Liver (tissue), 3 donors: ENCODE results near the gene TMEM129.

Experiments used
- CTCF ChIP-seq: fragments of 150-350 bp; IDR thresholded peaks from 2 replicates; pipeline ENCODE4 v1.5.1; 2017; ENCODE audit warnings: improper control_type of control experiment, low read depth, low read length; ENCODE audit not compliant: missing input control
- GABPA ChIP-seq, 2 donors: IDR thresholded peaks in 1 of 2; conservative IDR thresholded peaks in 1 of 2; 2 replicates each; pipeline ENCODE4 v1.6.1; 2016; ENCODE audit warnings: antibody characterized with exemption in 2 of 2, mild to moderate bottlenecking in 1 of 2, moderate library complexity in 1 of 2
- RAD21 ChIP-seq, 2 donors: IDR thresholded peaks; 2 replicates each; pipeline ENCODE4 v1.6.1; 2016; ENCODE audit warnings: antibody characterized with exemption in 2 of 2, mild to moderate bottlenecking in 2 of 2
- REST ChIP-seq: IDR thresholded peaks from 2 replicates; pipeline ENCODE4 v1.6.1; 2016; ENCODE audit warnings: antibody characterized with exemption, mild to moderate bottlenecking
- RXRA ChIP-seq, 2 donors: IDR thresholded peaks; 2 replicates each; pipeline ENCODE4 v1.6.1; 2017 to 2018; ENCODE audit warnings: antibody characterized with exemption in 2 of 2, mild to moderate bottlenecking in 1 of 2
- SP1 ChIP-seq: IDR thresholded peaks from 2 replicates; pipeline ENCODE4 v1.6.1; 2018; ENCODE audit warnings: antibody characterized with exemption, mild to moderate bottlenecking
- TAF1 ChIP-seq: conservative IDR thresholded peaks from 2 replicates; pipeline ENCODE4 v1.6.1; 2016; ENCODE audit warnings: antibody characterized with exemption, mild to moderate bottlenecking
- donor health status: healthy.
- donor health status: healthy.

- no peak for TF ChIP-seq CTCF
- TF ChIP-seq REST, result no peak
- no peak for TF ChIP-seq GABPA (IDR thresholded peaks at IDR 0.05 in 1 of 2, conservative IDR thresholded peaks at IDR 0.05 in 1 of 2)
- TF ChIP-seq TAF1, result no peak
- no peak for TF ChIP-seq SP1
- TF ChIP-seq RAD21 (IDR thresholded peaks at IDR 0.05), result no peak
- no peak for TF ChIP-seq RXRA (IDR thresholded peaks at IDR 0.05)
Measured at GRCh38 chr4:1730532-1731135, 9.5 kb upstream of the TMEM129 start.
